IMR-90 (cell line): ENCODE measurements around the gene CAMTA1. TPM values are rescaled to one million over a fixed set of nuclear protein-coding genes. Genes with fewer than 3 reads are reported as not detected.

Experiments used
- ATAC-seq: fragments of 200-7000 bp; cut with Tn5 transposase; 2 replicates; pipeline ENCODE4 v1.9.1; 2020; ENCODE audit warnings: low read depth, mild to moderate bottlenecking, moderate library complexity
- BruUV-seq: library from RNA; stranded (reverse); fragments of 400-500 nt; replicated peaks from 2 replicates; lab custom pipeline; 2021; lab: Mats Ljungman, UMichigan
- CTCF ChIA-PET: fragments of 300-600 bp; formaldehyde crosslinking; extraction: SDS; loops from one replicate; lab custom pipeline; 2021; ENCODE audit warnings: antibody characterized with exemption; lab: Yijun Ruan, JAX
- POLR2A ChIA-PET: fragments of 300-600 bp; sonication (Branson Sonifier 250); formaldehyde crosslinking; loops from one replicate; lab custom pipeline; 2022; ENCODE audit warnings: antibody characterized with exemption; ENCODE audit not compliant: unreplicated experiment; lab: Charles Lee
- DNase-seq: peaks from one replicate; pipeline ENCODE4 v3.0.0; 2013
- H2AFZ ChIP-seq: replicated peaks from 2 replicates; pipeline ENCODE3; 2013; ENCODE audit warnings: low read length, mild to moderate bottlenecking; ENCODE audit not compliant: poor library complexity
- H2AK5ac ChIP-seq: 2 replicates; pipeline ENCODE4 v1.6.1; 2013; ENCODE audit warnings: low read depth, low read length, inconsistent platforms
- H2AK9ac ChIP-seq: replicated peaks from 2 replicates; pipeline ENCODE3; 2013; ENCODE audit warnings: mild to moderate bottlenecking, low read depth, low read length, moderate library complexity; ENCODE audit not compliant: poor library complexity
- H2BK120ac ChIP-seq: 2 replicates; pipeline ENCODE4 v1.6.1; 2013; ENCODE audit warnings: low read depth, low read length, inconsistent platforms
- H2BK15ac ChIP-seq: 3 replicates; pipeline ENCODE4 v1.6.1; 2013; ENCODE audit warnings: low read depth, low read length, inconsistent platforms
- H2BK20ac ChIP-seq: 2 replicates; pipeline ENCODE4 v1.6.1; 2013; ENCODE audit warnings: low read depth, mild to moderate bottlenecking, inconsistent platforms, low read length, moderate library complexity
- H2BK5ac ChIP-seq: 2 replicates; pipeline ENCODE4 v1.6.1; 2013; ENCODE audit warnings: mild to moderate bottlenecking, low read depth, low read length, inconsistent platforms; ENCODE audit not compliant: poor library complexity, severe bottlenecking
- H3K14ac ChIP-seq: replicated peaks from 2 replicates; pipeline ENCODE4 v1.6.1; 2013; ENCODE audit warnings: low read depth, low read length, inconsistent platforms
- H3K18ac ChIP-seq: 2 replicates; pipeline ENCODE4 v1.6.1; 2013; ENCODE audit warnings: low read depth, low read length, control low read depth
- H3K23ac ChIP-seq: 2 replicates; pipeline ENCODE4 v1.6.1; 2013; ENCODE audit warnings: low read depth, low read length, inconsistent platforms
- H3K27ac ChIP-seq: 2 replicates; pipeline ENCODE4 v1.5.1; 2013; ENCODE audit warnings: mild to moderate bottlenecking, control low read depth, low read length; ENCODE audit not compliant: insufficient read depth
- H3K27me3 ChIP-seq: 2 replicates; pipeline ENCODE4 v1.6.1; 2013; ENCODE audit warnings: low read length; ENCODE audit not compliant: control insufficient read depth, insufficient read depth
- H3K36me3 ChIP-seq: 2 replicates; pipeline ENCODE4 v1.6.1; 2013; ENCODE audit warnings: low read length, mixed read lengths; ENCODE audit not compliant: control insufficient read depth, insufficient read depth
- H3K4ac ChIP-seq: 2 replicates; pipeline ENCODE4 v1.6.1; 2013; ENCODE audit warnings: low read depth, low read length, inconsistent platforms
- H3K4me1 ChIP-seq: 2 replicates; pipeline ENCODE4 v1.6.1; 2013; ENCODE audit warnings: low read length, mixed read lengths; ENCODE audit not compliant: control insufficient read depth, insufficient read depth
- H3K4me2 ChIP-seq: 2 replicates; pipeline ENCODE4 v1.6.1; 2013; ENCODE audit warnings: low read depth, mild to moderate bottlenecking, control low read depth, low read length, moderate library complexity
- H3K4me3 ChIP-seq: 2 replicates; pipeline ENCODE4 v1.5.1; 2013; ENCODE audit warnings: low read depth, mild to moderate bottlenecking, control low read depth, low read length, moderate library complexity; ENCODE audit not compliant: insufficient read depth
- H3K56ac ChIP-seq: 2 replicates; pipeline ENCODE4 v1.6.1; 2013; ENCODE audit warnings: low read length, inconsistent platforms; ENCODE audit not compliant: insufficient read depth; ENCODE audit errors: extremely low read depth
- H3K79me1 ChIP-seq, 2 experiments: 2 replicates each; pipeline ENCODE4 v1.6.1; 2013; ENCODE audit warnings: low read length in 2 of 2, inconsistent platforms in 1 of 2, low read depth in 1 of 2
- H3K9ac ChIP-seq: 2 replicates; pipeline ENCODE4 v1.6.1; 2013; ENCODE audit warnings: low read depth, low read length, control low read depth
- H3K9me1 ChIP-seq: 2 replicates; pipeline ENCODE4 v1.6.1; 2013; ENCODE audit warnings: low read length, inconsistent platforms; ENCODE audit not compliant: insufficient read depth
- H3K9me3 ChIP-seq: 2 replicates; pipeline ENCODE4 v1.6.1; 2013; ENCODE audit warnings: low read length; ENCODE audit not compliant: control insufficient read depth, insufficient read depth
- H4K20me1 ChIP-seq: 2 replicates; pipeline ENCODE4 v1.6.1; 2013; ENCODE audit warnings: low read length, inconsistent platforms; ENCODE audit not compliant: insufficient read depth
- H4K5ac ChIP-seq: 2 replicates; pipeline ENCODE4 v1.6.1; 2013; ENCODE audit warnings: mild to moderate bottlenecking, low read depth, low read length, control low read depth
- H4K8ac ChIP-seq, 2 experiments: 2 replicates each; pipeline ENCODE4 v1.6.1; 2013; ENCODE audit warnings: low read depth in 2 of 2, low read length in 2 of 2, control low read depth in 1 of 2, inconsistent platforms in 1 of 2
- H4K91ac ChIP-seq: 2 replicates; pipeline ENCODE4 v1.6.1; 2013; ENCODE audit warnings: low read depth, low read length, inconsistent platforms; ENCODE audit not compliant: insufficient read depth
- BHLHE40 ChIP-seq: fragments of 150-350 bp; IDR thresholded peaks from 2 replicates; pipeline ENCODE4 v1.6.1; 2016; ENCODE audit warnings: mild to moderate bottlenecking, low read depth, low read length
- CEBPB ChIP-seq: IDR thresholded peaks from 2 replicates; pipeline ENCODE4 v1.6.1; 2012; ENCODE audit warnings: low read depth, low read length, improper control_type of control experiment
- CHD1 ChIP-seq: IDR thresholded peaks from 2 replicates; pipeline ENCODE4 v1.6.1; 2012; ENCODE audit warnings: low read depth, low read length, improper control_type of control experiment
- ELK1 ChIP-seq: fragments of 150-350 bp; IDR thresholded peaks from 2 replicates; pipeline ENCODE4 v1.6.1; 2016; ENCODE audit warnings: low read depth, mild to moderate bottlenecking, low read length, moderate library complexity, borderline replicate concordance
- FOS ChIP-seq: fragments of 150-350 bp; IDR thresholded peaks from 2 replicates; pipeline ENCODE4 v1.6.1; 2016; ENCODE audit warnings: low read depth, low read length
- MAFK ChIP-seq: IDR thresholded peaks from 2 replicates; pipeline ENCODE4 v1.6.1; 2012; ENCODE audit warnings: low read depth, low read length, improper control_type of control experiment
- MAZ ChIP-seq: IDR thresholded peaks from 2 replicates; pipeline ENCODE4 v1.6.1; 2012; ENCODE audit warnings: low read depth, mild to moderate bottlenecking, low read length, improper control_type of control experiment, moderate library complexity, borderline replicate concordance
- MXI1 ChIP-seq: IDR thresholded peaks from 2 replicates; pipeline ENCODE4 v1.6.1; 2012; ENCODE audit warnings: low read depth, mild to moderate bottlenecking, low read length, moderate library complexity, borderline replicate concordance
- NFE2L2 ChIP-seq: fragments of 150-350 bp; IDR thresholded peaks from 2 replicates; pipeline ENCODE4 v1.6.1; 2016; ENCODE audit warnings: low read depth, mild to moderate bottlenecking, low read length
- POLR2A ChIP-seq: IDR thresholded peaks from 2 replicates; pipeline ENCODE4 v1.6.1; 2012; ENCODE audit warnings: mild to moderate bottlenecking, low read depth, low read length
- RAD21 ChIP-seq: IDR thresholded peaks from 2 replicates; pipeline ENCODE4 v1.6.1; 2012; ENCODE audit warnings: low read length, improper control_type of control experiment
- RCOR1 ChIP-seq: IDR thresholded peaks from 2 replicates; pipeline ENCODE4 v1.6.1; 2012; ENCODE audit warnings: mild to moderate bottlenecking, low read length, improper control_type of control experiment; ENCODE audit not compliant: insufficient replicate concordance
- RFX5 ChIP-seq: IDR thresholded peaks from 2 replicates; pipeline ENCODE4 v1.8.0; 2012; ENCODE audit warnings: low read depth, mild to moderate bottlenecking, low read length, moderate library complexity
- SMC3 ChIP-seq: fragments of 150-350 bp; IDR thresholded peaks from 2 replicates; pipeline ENCODE4 v1.6.1; 2016; ENCODE audit warnings: low read depth, mild to moderate bottlenecking, antibody characterized with exemption, low read length, moderate library complexity
- WGBS, 2 experiments: methylation state at CpG; one replicate each; pipeline versions ENCODE4 v1.1.5 to v1.1.7; 2013; ENCODE audit warnings: missing lambda C conversion rate in 2 of 2; ENCODE audit not compliant: insufficient read length in 1 of 2; ENCODE audit errors: extremely low coverage in 2 of 2; 5-methylcytosine and 5-hydroxymethylcytosine counted together
- dilution Hi-C: fragments of 300-500 bp; cut with HindIII; formaldehyde crosslinking; loops from one replicate; pipeline ENCODE4 v1.14.3; 2018; ENCODE audit warnings: low sequenced_read_pairs; ENCODE audit not compliant: unreplicated experiment
- in situ Hi-C: fragments of 300-500 bp; cut with MboI; formaldehyde crosslinking; loops from 3 replicates; pipeline ENCODE4 v1.14.3; 2019; ENCODE audit warnings: low sequenced_read_pairs, inconsistent platforms, mixed read lengths
- intact Hi-C: fragments of 100-400 bp; cut with micrococcal nuclease; formaldehyde crosslinking; loops from 2 replicates; pipeline ENCODE4 v1.10.0; 2022
- polyA plus RNA-seq, 3 experiments: library from polyadenylated mRNA; depleted of rRNA; stranded (reverse); fragments of >200 nt; gene quantifications; 2 replicates each; pipeline ENCODE4 v1.2.3, GENCODE V29; 2012; ENCODE audit warnings: low replicate concordance in 1 of 3
- total RNA-seq: library from RNA; depleted of rRNA; stranded (reverse); fragments of >200 nt; gene quantifications from 2 replicates; pipeline ENCODE4 v1.2.3, GENCODE V29; 2012
- TF ChIP-seq, protein P1 (sequence below): conservative IDR thresholded peaks from 2 replicates; pipeline ENCODE4 v1.5.1; 2012; ENCODE audit warnings: mild to moderate bottlenecking, low read depth, low read length, improper control_type of control experiment
- TF ChIP-seq, protein P2 (sequence below): fragments of 150-350 bp; IDR thresholded peaks from 2 replicates; pipeline ENCODE4 v1.6.1; 2017; ENCODE audit warnings: mild to moderate bottlenecking, antibody characterized with exemption, low read length, low read depth

CAMTA1 gene
- total and polyA plus RNA-seq, 2 of the 4 experiments (the other 2 are of a cell fraction) = 35.5 to 74.3 TPM

- Histone ChIP-seq H3K4me1 (peaks cover 2% of the 10 kb centered on the region; the same call in 1 of the 2 replicates), H3K4me3 (no peak overlapping the region), H3K79me1 (no peaks in the 10 kb centered on the region), H3K27me3 (no peaks in the 10 kb centered on the region), H2AK9ac (no peak overlapping the region), H3K18ac (no peak overlapping the region), H3K27ac (no peak overlapping the region), H3K4ac (no peak overlapping the region), H4K91ac (no peak overlapping the region), H3K9me1 (no peaks in the 10 kb centered on the region; the same call in 1 of the 2 replicates), H4K5ac (no peak overlapping the region), H2AK5ac (no peak overlapping the region), H2BK20ac (no peak overlapping the region), H3K36me3 (peaks cover 9% of the 10 kb centered on the region), H3K4me2 (no peak overlapping the region), H3K9ac (no peak overlapping the region), H2BK5ac (no peak overlapping the region), H2BK15ac (no peak overlapping the region), H2AFZ (no peak overlapping the region), H3K23ac (no peak overlapping the region), H3K14ac (no peak overlapping the region), H4K20me1 (no peaks in the 10 kb centered on the region), H3K56ac (no peak overlapping the region), H3K9me3 (peaks cover 9% of the 10 kb centered on the region), H2BK120ac (no peak overlapping the region), H4K8ac (no peak overlapping the region)
- DNase-seq = no peak
- in situ Hi-C loops (no loop called here), dilution Hi-C loops (no loop called here), intact Hi-C loops (no loop called here)
- TF ChIP-seq, protein P1, sequence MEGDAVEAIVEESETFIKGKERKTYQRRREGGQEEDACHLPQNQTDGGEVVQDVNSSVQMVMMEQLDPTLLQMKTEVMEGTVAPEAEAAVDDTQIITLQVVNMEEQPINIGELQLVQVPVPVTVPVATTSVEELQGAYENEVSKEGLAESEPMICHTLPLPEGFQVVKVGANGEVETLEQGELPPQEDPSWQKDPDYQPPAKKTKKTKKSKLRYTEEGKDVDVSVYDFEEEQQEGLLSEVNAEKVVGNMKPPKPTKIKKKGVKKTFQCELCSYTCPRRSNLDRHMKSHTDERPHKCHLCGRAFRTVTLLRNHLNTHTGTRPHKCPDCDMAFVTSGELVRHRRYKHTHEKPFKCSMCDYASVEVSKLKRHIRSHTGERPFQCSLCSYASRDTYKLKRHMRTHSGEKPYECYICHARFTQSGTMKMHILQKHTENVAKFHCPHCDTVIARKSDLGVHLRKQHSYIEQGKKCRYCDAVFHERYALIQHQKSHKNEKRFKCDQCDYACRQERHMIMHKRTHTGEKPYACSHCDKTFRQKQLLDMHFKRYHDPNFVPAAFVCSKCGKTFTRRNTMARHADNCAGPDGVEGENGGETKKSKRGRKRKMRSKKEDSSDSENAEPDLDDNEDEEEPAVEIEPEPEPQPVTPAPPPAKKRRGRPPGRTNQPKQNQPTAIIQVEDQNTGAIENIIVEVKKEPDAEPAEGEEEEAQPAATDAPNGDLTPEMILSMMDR = no peak
- TF ChIP-seq CHD1 (no peak), FOS (no peak), RCOR1 (no peak), MXI1 (no peak), BHLHE40 (no peak), POLR2A (no peak), SMC3 (no peak), RAD21 (no peak), MAFK (no peak), NFE2L2 (no peak), RFX5 (no peak), MAZ (no peak), CEBPB (no peak), ELK1 (no peak)
- TF ChIP-seq, protein P2, sequence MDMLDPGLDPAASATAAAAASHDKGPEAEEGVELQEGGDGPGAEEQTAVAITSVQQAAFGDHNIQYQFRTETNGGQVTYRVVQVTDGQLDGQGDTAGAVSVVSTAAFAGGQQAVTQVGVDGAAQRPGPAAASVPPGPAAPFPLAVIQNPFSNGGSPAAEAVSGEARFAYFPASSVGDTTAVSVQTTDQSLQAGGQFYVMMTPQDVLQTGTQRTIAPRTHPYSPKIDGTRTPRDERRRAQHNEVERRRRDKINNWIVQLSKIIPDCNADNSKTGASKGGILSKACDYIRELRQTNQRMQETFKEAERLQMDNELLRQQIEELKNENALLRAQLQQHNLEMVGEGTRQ = no peak
- no peak for ATAC-seq
- POLR2A ChIA-PET = no interaction called here
- WGBS, 2 experiments = no CpG with 5 or more reads among the region's 3 CpGs
- CTCF ChIA-PET = interaction anchor here (0.6 kb wide), 1 partner anchor 8 kb away, joined by 5 read pairs; no protein-coding TSS in a partner anchor
- no TSS peak for BruUV-seq
Measured at GRCh38 chr1:7813677-7814373, 1028.6 kb downstream of the CAMTA1 start.
